HG02852 (cell line): ENCODE results near the gene NCOA4.
"Not testable (repeated sequence)": the region's sequence is repeated elsewhere in the genome, so short reads cannot be mapped to it uniquely, and the experiment has no call there.

Experiments
- ATAC-seq: cut with Tn5 transposase; IDR thresholded peaks from one replicate; pipeline ENCODE4 v1.9.1; 2021; ENCODE audit warnings: mild to moderate bottlenecking, moderate library complexity; ENCODE audit not compliant: unreplicated experiment

The NCOA4 gene

DNA sequence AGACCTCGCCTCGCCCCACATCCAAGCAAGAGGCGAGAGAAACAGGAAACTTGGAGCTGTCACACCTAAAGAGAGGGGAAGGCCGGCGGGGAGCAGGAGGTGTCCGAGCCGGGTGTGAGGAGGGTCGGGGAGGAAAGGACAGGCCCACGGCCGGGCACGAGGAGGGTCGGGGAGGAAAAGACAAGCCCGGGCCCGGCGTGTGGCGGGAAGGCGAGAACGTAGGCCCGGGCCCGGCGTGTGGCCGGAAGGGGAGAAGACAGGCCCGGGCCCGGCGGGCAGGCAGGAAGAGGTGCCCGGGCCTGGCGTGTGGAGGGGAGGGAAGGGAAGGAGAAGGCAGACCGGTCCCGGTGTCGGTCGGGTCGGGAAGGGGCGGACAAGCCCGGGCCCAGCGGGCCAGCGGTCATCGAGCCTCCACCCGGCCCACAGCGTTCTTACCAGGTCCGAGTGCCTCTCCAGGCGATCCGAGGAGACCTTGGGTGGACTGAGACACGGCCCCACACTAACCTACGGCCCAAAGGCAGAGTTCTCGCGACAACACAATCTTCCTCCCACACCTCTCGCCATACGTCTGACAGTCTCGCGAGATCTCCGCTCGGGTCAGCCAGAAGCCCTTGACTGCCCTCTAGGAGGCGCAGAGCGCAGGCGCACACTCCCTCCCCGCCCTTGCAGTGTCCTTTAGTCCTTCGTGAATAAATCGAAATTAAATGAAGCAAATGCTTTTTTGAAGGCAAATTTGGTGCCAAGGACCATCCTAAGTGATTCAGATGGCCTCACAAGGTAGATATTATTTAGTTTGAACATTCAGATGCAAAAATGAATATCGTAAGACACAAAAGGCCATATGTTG, at the start of gene NCOA4:
TSS of gene NCOA4 (minus strand) at position 533 of the 847 bp plus-strand sequence. CDS start 13,943 bp downstream, outside the sequence.
- peak; percentile 96 for ATAC-seq

DNA sequence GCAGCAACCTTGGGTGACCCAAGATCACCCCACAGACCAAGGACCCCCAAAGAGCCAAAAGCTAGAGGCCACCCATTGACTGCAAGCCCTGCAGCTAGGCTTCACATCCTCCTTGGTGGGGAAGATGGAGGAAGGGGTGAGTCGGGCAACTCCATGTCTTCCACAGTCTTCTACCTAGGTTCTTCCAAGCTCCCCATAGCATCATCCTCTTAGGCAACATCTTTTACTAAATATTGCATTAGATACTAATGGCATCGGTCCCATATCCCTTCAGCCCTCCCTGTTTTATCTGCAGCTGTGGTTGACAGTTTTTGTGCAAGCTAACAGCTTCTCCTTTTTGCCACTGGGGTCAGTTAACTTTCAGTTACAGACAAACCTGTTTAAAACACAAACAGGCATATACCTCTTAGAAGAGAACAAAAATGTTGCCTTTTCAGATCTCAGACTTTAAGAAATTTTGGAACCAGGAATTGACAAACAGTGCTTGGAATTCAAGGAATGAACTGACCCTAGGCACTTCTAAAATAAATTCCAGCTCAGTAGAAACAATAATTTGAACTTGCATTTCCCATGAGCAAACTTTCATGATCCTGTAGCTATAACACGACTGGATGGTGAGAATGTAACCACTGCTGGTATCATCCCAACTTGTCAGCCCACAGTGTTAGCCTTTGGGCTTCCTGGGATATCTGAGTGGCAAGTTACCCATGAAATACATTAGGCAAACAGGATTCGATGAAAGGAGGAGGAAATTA, 49.6 kb upstream of the NCOA4 start:
- ATAC-seq: no peak

DNA sequence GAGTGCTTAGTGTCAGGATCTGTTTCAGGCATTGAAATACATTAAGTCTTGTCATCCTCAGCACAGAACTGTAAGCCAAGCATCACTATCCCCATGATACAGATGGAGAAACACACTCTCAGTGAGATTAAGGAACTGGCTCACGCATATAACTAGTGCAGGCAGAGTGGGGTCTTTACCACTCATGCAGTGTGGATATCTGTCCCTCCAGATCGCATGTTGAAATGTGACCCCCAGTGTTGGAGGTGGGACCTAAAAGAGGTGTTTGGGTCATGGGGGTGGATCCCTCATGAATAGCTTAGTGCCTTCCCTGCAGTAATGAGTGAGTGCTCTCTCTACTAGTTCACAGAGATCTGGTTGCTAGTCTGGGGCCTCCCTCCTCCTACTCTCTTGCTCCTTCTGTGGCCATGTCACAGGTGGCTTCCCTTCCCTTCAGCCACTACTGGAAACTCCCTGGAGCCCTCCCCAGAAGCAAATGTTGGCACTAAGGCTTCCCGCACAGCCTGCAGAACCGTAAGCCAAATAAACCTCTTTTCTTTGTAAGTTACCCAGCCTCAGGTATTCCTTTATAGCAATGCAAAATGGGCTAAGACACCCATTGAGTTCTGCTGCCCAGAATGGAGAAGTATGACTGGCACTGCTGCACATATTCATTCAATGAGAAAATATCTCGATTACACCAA, 47.4 kb upstream of the NCOA4 start:
- ATAC-seq: no peak

DNA sequence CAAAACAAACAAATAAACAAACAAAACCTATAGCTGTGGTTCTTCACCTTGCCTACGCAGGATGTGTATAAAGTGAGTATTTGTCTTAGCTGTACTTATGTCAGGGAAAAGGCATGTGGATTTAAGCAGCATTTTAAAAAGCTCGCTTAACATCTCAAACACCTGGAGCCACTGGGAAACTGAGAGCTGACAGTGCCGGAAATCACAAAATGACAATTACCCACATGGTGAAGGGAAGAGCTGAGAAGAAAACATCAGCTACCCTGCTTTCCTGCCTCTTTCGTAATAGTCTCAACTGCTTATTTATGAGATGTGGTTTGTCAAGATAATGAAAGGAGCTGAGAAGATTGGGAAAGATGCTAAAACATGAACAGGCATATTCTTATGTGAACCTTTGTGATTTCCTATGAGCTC, 46.7 kb upstream of the NCOA4 start:
- no peak for ATAC-seq

DNA sequence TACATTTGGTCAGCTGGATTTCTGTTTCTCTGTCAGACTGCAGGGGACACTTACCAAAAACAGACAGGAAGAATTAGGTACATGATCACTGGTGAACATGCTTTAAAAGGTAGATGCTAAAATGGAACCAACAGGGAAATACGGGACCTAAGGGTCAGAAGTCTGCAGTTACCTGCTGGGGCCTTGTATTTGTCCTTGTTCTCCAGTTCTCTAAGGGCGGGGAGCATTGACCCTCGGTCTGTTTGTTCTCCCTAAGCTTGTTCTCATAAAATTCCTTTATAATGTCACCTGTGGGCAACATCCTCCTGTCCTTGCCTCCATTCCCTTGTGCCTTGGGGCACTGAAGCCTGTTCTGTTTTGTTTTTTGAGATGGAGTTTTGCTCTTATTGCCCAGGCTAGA, 45.4 kb upstream of the NCOA4 start:
- ATAC-seq: no peak

DNA sequence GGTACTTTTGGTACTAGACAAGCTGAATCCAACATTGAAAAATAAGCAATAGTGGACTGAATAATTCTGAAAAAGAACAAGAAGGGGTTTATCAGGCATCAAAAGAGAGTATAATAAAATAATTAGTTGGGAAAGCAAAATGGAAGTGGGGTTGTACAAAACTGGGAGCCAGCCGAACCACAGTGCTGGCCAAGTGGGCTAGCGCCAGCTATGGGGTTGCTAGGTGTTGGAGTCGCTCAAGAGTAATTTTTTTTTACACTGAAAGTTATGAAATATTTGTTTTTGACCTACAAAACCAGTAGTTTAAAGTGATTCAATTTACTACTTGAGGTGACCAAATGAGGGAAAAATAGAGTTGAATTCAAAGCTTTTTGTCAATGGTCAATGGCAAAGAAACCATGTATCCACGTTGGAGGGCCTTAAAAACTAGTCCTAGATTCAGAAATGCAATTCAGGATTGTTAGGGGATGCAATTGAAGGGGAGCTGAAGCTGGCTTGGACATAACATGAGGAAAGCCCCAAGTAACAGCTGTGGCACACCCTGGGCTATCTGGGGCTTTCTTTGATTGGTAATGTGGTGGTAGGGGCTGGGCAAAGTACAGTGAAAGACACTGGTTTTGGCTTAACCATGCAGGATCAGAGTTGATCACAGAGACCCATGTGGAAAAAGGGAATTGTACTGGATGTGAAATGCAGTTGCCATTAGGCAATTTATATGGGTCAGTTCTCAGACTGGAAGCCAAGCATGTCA, 43.9 kb upstream of the NCOA4 start:
- no peak for ATAC-seq

DNA sequence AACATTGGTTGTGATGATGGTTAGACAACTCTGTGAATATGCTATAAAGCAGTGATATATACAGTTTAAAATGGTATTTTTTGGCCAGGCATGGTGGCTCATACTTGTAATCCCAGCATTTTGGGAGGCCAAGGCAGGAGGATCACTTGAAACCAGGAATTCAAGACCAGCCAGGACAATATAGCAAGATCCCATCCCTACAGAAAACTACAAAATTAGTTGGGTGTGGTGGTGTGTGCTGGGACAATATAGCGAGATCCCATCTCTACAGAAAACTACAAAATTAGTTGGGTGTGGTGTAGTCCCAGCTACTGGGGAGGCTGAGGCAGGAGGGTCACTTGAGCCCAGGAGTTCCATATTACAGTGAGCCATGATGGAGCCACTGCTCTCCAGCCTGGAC, 43.1 kb upstream of the NCOA4 start:
- no peak for ATAC-seq

DNA sequence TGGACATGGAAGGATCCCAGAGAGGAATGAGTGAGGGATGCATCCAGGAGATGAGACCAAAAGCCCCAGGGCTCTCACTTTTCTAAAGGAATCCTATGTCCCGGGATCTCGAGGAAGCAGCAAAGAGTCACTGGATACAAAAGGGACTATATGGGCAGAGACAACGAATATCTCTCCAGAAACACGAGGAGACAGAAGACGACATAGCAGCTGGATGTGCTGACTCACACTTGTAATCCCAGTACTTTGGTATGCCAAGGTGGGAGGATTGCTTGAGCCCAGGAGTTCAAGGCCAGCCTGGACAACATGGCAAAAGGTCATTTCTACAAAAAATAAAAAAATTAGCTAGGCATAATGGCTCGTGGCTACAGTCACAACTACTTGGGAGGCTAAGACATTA, 40.3 kb upstream of the NCOA4 start:
- no peak for ATAC-seq

DNA sequence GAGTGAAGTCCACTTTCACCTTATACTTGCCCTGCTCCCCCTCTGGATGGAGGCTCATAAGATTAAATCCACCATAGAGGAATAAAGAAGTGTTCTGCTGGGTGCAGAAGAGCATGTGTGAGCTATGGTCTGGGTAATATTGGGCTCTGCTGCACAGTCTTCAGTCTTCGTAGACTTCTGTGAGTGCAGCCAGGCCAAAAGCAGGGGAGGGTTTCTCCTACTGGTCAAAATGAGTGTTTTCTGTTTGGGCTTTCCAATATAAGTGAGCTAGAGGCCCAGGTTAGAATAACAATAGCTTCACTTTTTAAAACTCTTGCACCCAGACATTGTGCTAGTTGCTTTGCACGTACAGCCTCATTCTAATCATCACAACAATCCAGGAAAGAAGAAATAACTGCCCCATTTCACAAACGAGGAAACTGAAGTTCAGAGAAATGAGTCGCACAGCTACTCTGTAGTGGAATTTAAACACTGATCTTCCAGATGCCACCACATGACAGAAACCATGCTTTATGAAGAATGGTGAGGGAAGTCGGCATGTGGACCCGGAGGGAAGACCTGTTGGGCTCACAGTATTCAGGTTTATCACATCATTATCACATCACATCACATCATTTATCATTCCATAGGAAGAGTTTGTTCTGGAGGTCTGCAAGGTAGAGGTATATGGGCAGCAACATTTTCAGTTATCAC, 39.5 kb upstream of the NCOA4 start:
- no peak for ATAC-seq

DNA sequence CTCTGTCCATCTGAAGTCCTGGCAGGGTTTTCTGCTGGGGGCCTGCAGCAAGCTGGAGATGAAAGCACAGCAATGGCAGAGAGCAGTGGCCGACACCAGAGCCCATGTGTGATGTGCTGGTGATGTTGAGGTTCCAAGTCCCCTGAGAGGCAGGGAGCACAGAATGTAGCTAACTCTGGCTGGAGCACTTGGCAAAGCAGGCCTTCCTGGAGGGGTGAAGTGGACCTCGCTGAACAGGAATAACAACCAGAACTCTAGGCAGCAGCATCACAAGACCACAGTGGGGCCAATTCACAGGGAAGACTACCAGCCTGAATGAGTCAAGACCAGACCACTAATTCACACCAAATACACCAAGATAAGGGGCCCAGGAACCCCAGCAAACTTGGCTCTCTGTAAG, 38.5 kb upstream of the NCOA4 start:
- ATAC-seq: no peak

DNA sequence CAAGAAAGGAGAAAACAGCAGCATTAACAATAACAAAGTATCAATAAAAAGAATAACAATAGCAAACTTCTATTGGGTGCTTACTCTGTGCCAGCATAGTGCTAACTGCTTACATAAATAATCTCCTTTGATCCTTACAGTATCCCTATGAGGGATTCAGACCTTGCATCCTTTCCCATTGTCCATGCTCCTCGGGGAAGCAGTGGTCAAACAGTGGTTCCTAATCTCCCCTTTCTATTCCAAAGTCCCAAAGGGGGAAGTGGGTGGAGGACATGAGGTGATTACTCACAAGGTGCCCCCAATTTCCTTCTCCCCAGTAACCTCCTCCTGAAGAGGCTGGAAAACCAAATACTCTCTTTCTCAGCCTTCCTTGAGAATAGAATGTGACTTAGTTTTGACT, 37.7 kb upstream of the NCOA4 start:
- ATAC-seq: no peak

DNA sequence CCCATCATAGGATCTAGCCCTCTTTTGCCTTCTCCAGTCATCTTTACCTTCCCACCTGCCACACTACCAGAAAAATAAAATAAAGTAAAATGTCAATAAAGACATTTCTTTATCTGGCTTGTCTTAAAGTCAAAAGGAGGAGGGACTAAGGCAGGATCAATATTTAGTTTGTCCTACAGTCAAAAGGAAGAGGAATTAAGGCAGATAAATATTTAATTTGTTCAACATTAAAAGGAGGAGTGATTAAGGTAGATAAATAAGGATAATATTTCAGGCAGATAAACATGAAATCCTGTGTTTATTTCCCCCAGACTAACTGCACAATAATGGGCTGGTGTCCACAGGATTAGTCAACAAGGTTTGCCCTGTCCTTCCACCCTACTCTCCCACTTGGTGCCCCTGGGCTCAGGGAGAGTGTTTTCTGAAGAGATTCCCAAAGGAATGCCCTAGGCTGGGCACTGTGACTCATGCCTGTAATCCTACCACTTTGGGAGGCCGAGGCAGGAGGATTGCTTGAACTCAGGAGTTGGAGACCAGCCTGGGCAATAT, 33.9 kb upstream of the NCOA4 start:
- no peak for ATAC-seq

DNA sequence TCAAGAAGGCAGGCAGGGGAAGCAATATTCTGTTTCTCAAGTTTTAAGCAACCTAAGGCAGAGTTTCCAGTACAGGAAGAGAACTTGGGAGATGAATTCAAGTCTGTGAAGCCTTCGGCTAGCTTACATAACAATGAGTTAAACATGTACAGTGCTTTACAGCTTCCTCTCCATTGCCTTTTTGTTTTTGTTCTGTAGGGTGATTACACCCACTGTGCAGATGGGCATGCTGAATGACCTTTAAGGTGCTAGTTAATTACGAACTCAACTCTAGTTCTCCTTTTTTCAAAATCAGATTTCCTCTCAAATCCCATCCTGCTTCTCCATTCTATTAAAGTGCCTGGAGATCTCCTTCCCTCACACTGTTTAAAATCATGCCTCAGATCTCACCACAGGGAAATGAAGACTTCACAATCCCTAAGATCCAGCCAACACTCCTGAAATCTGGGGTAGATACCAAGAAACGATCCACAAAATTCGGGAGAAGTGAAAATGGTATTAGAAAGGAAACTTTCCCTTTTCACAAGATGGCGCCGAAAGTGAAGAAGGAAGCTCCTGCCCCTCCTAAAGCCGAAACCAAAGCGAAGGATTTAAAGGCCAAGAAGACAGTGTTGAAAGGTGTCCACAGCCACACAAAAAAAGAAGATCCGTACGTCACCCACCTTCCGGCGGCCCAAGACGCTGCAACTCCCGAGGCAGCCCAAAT, 32.5 kb upstream of the NCOA4 start:
- ATAC-seq: no peak

DNA sequence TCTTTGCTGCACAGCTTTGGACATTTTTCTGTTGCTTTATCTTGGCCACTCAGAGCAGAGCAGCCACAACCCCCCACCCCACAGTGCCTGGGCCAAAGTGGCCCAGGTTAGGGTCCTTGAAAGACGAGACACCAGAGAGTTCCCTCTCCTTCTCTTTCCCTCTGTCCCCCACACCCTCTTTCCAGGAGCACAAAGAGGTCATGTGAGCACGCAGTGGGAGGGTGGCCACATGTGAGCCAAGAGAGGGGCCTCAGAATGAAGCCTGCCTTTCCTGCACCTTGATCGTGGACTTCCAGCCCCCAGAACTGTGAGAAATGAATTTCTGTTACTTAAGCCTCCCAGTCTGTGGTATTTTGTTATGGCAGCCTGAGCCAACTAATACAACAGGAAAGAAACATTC, 30.3 kb upstream of the NCOA4 start:
- no peak for ATAC-seq

DNA sequence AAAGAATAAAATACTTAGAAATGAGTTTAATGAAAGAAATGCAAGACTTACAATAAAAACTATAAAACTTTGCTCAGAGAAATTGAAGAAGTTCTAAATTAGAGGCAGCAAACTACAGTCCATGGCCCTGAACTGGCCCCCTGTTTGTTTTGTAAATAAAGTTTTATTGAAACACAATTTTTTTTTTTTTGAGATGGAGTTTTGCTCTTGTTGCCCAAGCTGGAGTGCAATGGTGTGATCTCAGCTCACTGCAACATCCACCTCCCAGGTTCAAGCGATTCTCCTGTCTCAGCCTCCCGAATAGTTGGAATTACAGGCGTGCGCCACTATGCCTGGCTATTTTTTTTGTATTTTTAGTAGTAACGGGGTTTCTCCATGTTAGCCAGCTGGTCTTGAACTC, 27.5 kb upstream of the NCOA4 start:
- not testable (repeated sequence) for ATAC-seq

DNA sequence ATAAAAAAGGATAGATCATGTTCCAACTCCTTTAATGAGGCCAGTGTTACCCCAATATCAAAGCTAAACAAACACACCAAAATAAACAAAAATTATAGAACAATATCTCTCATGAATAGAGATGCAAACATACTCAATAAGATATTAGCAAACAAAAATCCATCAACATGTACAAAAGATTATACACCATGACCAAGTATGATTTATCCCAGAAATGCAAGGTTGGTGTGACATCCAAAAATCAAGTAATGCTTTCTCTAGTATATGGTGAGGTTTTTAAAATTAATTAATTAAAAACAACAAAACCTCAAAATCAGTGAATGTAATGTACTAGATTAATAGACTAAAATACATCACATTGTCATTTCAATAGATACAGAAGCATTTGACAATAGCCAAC, 26.6 kb upstream of the NCOA4 start:
- no peak for ATAC-seq

DNA sequence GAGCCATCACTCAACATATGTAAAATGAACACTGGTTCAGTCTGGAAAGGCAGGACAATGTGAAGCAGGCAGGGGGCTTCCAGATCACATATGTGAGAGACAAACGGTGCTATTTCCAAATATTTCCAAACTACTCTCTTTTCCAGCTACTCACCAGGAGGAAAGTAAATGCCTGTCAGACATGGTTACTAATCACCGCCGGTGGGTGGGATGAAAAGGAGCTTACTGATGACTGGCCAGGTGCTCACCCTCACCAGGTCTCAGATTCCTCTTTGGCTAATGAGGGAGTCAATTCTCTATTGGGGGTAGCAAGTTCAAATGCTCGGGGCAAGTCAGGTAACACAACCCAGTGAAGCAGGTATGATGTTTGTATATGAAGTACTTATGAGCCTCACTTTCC, 25.3 kb upstream of the NCOA4 start:
- no peak for ATAC-seq

DNA sequence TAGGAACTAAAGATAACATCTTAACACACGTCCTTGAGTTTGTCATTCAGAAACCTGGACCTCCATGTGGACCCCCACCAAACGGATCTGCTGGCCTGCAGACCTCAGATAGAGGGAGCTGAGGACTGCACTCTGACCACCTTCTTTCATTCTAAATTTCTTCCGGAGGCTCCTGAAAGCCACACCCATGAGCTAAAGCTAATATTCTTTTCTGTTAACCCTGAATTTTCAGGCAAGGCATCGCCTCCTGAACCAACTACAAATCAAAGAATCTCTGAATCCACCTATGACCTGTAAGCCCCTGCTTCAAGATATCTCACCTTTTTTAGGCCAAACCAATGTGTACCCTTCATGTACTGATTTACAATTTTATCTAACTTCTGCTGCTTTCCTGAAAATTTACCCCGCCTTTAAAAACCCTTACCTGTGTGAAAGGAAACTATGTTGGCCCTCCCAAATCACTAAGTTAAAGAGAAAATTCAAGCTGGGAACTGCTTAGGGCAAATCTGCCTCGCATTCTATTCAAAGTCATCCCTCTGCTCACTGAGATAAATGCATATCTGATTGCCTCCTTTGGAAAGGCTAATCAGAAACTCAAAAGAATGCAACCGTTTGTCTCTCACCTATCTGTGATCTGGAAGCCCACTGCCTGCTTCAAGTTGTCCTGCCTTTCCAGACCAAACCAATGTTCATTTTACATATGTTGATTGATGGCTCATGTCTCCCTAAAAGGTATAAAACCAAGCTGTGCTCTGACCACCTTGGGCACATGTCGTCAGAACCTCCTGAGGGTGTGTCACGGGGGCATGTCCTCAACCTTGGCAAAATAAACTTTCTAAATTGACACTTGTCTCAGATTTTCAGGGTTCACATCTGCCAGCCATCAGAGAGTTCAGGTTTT, 23.4 kb upstream of the NCOA4 start:
- no peak for ATAC-seq
